ENCODE results near the gene TMX4.

The TMX4 gene

DNA sequence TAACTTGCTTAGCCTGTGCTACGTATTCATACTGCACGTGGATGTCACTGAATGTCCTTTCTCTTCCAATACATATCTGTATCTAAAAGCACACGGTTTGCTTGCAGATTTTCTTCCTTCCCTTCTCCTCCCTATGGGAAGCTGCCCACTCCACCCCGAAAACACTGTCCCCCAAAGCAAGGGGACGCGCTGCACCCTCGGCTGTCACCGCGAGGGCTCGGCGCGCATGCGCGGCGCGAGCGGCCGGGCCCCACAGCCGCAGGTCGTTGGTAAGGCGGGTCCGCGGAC, 659 bp downstream of the TMX4 start:
- peak; percentile 89 for DNase-seq (ENCODE audit: low spot score)

- DNase-seq (ENCODE audit: low spot score): no peak
Measured at GRCh38 chr20:8012724-8013123, 6.8 kb downstream of the TMX4 start.

GRCh38 chr20:8008733-8009132, 10.8 kb downstream of the TMX4 start:
- DNase-seq (ENCODE audit: low spot score): no peak

- no peak for DNase-seq (ENCODE audit: low spot score)
Measured at GRCh38 chr20:8007490-8007889, 12.1 kb downstream of the TMX4 start.

- DNase-seq (ENCODE audit: low spot score): no peak
Measured at GRCh38 chr20:8005575-8006366, 13.8 kb downstream of the TMX4 start.

- DNase-seq (ENCODE audit: low spot score): no peak
Measured at GRCh38 chr20:8005033-8005432, 14.5 kb downstream of the TMX4 start.

- DNase-seq (ENCODE audit: low spot score): no peak
Measured at GRCh38 chr20:8002056-8002455, 17.5 kb downstream of the TMX4 start.

DNA sequence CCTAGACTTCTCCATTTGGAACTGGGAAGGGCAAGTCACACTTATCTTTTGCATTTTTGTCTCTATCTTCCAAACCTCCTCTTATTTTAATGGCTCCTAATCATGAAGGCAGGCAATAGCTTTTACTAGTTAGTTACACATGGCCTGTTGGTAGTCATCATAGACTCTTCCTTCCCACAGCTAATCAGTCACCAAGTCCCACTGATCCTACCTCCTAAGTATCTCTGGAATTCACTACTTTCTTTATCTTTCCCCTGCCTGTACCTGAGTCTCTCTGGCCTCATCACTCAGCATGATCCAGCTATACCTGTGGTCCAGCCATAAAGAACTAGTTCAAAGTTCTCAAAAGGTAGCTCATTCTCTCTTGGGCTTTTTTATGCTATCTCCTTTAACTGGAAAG, 18.8 kb downstream of the TMX4 start:
- DNase-seq (ENCODE audit: low spot score): no peak

- DNase-seq (ENCODE audit: low spot score): no peak
Measured at GRCh38 chr20:7996898-7997297, 22.7 kb downstream of the TMX4 start.

DNA sequence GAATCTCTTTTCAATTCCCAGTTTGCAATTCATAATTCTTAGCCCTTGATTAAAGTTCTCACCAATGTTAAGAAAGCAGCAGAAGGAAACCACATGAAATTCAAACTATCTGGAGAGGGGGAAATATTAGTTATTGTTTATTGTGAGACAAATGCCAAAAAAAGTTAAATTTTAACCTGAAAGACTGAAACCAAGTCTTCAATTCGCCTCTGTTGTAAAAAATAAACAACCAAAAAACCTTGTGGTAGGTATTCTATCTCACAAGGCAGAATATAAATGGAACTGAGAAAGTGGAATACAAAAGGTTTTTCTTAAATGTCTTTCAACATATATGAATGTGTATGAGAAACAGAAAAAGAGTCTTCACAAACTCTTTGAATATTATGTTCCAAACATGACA, 24.8 kb downstream of the TMX4 start:
- DNase-seq (ENCODE audit: low spot score): no peak

DNA sequence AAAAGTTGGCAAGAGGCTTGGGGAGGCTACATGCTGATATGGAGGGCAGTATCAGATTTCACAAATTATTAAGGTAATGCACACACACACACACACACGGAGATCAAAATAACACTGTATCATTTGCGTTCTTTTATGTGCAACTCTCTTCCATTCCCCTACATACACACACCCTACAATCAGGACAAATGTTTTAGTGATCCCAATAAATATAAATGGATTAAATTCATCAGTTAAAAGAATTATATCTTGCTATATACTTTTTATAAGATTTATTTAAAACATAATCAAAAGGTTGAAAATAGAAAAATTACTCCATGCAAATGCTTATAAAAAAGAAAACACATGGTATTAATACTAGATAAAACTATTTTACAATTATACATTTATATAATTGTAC, 25.9 kb downstream of the TMX4 start:
- DNase-seq (ENCODE audit: low spot score): no peak

- no peak for DNase-seq (ENCODE audit: low spot score)
Measured at GRCh38 chr20:7993238-7993637, 26.3 kb downstream of the TMX4 start.

- DNase-seq (ENCODE audit: low spot score): no peak
Measured at GRCh38 chr20:7990385-7990784, 29.2 kb downstream of the TMX4 start.

- DNase-seq (ENCODE audit: low spot score): no peak
Measured at GRCh38 chr20:7989379-7989778, 30.2 kb downstream of the TMX4 start.

DNA sequence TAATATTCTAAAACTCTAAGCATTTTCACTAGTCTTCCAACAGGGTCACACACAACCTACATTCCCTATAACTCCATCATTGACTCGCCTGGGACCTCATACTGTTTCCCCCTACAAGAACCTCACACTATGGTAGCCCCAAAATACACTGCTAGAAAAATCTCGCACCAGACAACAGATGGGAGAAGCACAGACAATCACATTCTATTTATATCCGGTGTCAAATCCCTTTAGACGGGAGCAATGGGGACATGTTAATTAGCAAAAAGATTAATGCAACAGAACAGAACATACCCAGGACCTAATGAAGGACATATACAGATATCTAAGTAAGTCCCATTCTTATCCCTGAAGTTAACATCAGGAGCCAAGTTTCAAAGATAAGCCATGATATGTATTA, 33.6 kb downstream of the TMX4 start:
- DNase-seq (ENCODE audit: low spot score): no peak

GRCh38 chr20:7984192-7984591, 35.4 kb downstream of the TMX4 start:
- no peak for DNase-seq (ENCODE audit: low spot score)

- DNase-seq (ENCODE audit: low spot score): peak; percentile 68
Measured at GRCh38 chr20:7981374-7981773, 38.2 kb downstream of the TMX4 start.

DNA sequence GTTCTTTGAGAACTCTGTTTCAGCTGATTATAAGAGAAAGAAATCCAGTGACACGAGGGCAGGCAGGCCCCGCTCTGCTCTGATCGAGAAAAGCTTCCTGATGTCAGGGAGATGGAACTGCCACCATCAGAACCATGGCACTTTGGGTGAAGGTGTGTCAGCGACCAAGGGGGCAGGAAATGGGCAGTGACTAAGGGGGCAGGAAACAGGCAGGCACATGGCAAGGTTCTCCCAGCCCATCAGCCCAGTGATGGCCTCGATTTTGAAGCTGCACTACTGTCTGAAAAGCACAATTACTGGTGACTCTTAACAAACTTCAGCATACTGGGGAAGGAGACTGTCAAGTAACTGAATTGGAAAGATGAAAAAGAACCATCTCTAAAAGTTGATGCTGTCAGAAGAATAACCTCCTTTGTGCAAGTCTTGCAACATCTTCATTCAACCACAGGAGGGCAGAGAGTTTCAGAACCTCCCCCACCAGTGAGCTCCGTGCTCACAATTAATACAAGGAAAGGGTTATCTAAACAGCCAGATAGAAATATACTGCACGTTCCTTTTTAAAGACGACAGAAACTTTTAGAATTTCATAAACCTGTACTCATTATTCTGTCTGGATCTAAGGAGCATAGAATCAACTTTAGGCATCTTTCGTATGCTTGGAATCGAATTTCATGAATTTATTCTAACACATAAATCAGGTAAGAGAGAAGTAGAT, 39.1 kb downstream of the TMX4 start:
- peak; percentile 72 for DNase-seq (ENCODE audit: low spot score)

GRCh38 chr20:7977709-7978108, 41.9 kb downstream of the TMX4 start:
- no peak for DNase-seq (ENCODE audit: low spot score)

- DNase-seq (ENCODE audit: low spot score): no peak
Measured at GRCh38 chr20:7975851-7976414, 43.6 kb downstream of the TMX4 start.

DNA sequence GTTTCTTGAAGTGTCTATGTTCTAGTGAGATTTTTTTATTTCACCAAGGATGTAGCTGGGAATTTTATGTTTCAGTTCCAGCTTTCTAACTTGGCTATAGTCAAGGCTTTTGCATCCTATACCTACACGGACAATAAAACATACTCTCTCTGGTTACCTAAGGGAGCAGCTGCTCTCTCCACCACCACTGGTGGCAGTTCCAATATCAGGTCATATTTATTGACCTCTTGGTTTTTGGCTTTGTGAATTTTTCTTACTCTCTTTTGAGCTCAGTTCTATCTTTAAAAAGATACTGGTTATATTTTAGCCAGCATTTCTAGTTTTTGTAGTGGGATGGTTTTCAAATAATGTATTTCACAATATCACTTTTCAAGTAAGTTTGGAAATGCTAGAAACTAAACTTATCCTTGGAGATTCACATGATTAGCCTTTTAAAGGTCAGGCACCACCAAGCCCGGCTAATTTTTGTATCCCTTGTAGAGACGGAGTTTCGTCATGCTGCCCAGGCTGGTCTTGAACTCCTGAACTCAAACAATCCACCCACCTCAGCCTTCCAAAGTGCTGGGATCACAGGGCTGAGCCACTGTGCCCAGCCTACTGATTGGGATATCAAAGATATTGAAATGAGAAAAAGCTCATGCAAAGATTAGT, 44.7 kb downstream of the TMX4 start:
- DNase-seq (ENCODE audit: low spot score): no peak

DNA sequence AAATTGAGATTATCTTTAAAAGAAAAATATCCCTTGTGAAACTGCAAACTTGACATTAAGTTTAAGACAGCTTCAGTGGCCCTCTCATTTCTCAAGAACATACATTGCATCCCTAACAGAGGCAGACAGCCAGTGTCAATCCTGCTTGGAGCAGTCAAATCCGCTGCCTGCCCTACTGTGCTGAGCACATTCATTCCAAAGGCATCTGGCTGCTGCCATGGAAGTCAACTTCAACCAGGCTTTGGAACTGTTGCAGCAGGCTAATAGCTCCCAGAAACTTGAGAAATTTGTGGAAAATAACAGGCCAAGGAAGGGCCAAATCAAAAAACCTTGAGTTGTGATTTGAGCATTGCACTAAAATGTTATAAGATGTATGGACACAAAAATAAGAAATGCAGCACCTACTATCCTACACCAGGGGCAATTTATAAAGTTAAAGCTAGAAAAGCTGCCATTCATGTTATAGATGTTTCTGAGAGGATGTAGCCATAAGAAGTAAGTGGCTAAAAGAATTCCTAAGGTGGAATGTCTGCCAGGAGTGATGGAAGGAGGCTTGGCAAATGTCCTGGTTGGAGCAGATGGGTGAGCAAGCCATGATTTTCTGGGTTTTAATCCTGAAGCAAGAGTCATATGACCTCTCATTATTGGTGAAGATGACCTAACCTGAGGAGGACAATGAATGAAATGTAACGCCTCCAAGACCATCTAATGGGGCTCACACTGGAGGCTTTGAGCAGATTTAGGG, 47.9 kb downstream of the TMX4 start:
- DNase-seq (ENCODE audit: low spot score): no peak
